CD4-positive, alpha-beta T cell treated with Interleukin-4 for 4 hours (primary cell): ENCODE results near the gene AQP1.

ENCODE experiments used
- DNase-seq: peaks from one replicate; pipeline ENCODE4 v3.0.0-alpha.2; 2020

The AQP1 gene

DNA sequence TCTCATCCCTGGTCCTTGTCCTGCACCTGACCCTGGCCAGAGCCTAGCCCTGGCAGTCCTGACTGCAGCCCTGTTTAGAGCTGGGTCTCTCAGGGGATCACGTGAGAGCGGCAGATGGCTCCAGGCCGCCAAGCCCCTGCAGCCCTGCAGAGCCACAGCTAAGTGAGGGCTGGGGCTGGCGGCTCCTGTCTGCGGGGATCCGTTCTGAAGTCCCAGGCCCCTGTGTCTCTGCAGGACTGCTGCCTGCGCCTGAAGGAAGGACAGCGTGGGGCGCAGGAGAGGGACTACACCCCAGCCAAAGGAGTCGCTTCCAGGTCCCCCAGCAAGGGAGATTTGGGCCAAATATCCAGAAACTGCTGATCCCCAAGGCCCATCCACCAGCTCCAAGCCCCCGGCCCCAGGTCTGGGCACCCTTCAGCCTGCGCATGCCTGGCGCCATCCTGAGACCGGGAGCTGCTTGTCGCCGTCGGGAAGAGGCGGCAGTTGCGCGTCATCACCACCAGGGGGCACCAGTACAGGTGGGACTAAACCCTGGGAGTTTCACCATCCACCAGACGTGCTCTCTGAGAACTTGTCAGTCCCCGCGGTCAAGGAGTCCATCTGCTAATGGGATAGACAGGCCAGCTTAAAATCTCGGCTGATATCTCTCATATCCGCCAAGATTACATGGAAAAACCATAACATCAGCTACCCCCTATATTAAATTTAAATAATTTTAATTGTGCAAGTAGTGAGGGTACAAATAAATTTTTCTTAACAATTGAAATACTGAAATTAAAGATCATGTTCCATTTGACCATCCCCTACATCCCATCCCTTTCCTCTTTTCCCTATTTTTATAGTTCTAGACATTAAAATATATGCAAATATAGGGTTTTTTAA is 27.0 kb downstream of the AQP1 start:
- DNase-seq = peak; percentile 44

DNA sequence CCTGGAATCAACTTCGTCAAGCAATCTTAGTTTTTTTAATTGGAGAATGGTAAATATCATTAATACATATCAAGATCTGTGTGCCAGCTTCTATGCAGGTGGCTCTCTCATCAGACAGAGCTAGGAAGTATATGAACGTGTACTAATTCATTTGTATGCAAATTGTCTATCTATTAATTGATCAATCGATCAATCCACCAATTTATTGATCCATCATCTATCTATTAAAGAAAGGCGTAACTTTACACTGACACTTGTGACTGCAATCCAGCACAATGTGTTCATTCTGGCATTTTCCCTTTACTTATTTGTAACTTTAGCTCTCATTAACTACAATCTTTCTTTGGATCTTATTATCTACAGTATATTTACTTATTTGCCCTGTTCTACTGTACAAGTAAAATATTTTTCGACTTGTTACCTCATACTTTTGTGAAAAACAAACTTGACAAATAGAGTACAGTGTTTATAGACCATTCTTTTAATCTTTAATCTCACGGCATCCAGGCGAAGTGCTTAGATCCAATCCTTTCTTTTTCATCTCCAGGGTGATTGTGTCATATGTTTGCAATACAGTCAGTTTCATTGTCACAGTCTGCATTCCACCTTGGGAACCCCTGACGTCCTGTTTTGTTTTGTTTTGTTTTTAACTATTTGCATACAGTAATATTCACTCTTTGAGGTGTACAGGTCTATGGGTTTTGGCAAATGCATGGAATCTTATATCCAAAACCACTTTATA is 30.1 kb downstream of the AQP1 start:
- DNase-seq = no peak

DNA sequence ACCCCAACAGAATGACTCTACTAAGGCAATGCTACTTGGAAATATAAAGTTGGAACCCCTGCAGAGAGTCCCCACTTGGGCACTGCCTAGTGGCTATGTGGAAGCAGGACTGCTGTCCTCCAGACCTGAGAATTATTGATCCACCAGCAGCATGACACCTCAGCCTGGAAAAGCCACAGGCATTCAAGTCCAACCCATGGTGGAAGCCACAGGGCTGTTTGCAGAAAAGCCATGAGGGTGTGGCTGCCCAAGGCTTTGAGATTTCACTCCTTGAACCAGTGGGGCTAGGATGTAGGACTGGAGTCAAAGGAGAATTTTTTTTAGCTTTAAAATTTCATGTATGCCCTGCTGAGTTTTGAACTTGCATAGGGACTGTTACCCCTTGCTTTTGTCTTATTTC is 38.5 kb downstream of the AQP1 start:
- no peak for DNase-seq

DNA sequence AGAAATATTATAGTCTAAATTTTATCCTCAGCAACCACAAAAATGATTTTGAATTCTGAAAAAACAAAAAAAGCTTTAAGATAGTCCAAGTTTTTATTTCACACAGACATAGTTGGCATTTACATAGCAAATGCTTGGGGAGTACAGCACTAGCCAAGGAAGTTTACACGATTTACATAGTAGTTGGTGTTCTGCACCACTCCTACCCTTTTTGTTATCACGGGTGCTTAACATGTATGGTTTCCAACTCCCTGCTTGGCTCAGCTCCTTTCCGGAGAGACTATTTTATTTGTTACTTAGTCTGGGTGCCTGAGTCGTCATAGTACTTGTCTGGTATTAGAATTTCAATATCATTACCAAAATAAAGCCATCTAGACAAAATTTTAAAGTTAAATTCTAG is 43.3 kb downstream of the AQP1 start:
- no peak for DNase-seq

DNA sequence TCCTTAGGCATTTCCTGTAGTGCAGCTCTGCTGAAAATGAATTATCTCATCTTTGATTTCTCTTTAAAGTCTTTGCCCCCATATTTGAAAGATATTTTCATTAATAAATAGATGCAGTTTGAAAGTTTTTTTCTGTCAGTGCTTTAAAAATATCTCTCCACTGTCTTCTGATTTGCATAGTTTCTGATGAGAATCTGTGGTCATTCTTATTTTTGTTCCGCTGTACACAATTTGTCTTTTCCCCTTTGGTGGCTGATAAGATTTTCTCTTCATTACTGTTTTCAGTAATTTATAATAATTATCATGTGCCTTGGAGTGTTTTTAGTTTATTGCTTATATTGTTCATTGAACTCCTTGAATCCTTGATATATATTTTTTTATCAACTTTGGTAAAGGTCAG is 45.1 kb downstream of the AQP1 start:
- no peak for DNase-seq

DNA sequence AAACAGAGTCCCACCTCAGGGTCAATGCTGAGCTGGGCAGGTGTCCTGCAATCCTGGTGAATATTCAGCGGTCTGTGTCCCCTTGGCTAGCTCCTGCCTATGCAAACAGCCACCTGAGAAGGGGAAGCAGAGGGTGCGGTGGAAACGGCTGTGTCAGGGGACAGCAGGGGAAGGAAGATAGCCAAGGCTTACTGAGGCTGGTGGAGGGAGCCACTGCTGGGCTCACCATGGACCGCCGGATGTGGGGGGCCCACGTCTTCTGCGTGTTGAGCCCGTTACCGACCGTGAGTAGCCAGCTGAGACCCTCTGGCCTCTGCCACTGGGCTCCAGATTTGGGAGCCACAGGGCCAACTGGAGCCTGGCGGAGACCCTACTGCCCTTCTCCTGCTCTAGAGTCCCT is 52.2 kb downstream of the AQP1 start, which contains the start of gene GHRHR:
GHRHR (plus strand) TSS at position 112 of the 400 bp plus-strand sequence; CDS start at position 228, 116 bp downstream.
- DNase-seq = no peak

DNA sequence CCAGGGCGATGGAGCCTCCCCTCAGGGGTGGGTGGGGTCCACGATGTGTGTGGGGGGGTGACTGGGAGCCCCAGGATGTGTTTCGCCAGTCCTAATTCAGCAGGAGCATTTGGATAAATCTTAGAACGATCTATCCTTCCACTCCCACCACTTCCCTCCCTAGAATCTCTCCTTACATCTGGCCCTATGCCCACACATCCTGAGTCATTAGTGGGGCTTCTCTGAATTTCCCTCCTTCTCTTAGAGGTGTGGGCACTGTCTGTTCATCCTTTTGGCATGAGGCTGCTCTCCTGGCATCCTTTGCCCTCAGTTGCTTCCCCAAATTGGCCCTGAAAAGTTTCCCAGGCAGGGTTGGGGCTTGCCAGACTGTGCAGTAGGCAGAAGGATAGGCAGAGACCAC is 53.7 kb downstream of the AQP1 start:
- no peak for DNase-seq

DNA sequence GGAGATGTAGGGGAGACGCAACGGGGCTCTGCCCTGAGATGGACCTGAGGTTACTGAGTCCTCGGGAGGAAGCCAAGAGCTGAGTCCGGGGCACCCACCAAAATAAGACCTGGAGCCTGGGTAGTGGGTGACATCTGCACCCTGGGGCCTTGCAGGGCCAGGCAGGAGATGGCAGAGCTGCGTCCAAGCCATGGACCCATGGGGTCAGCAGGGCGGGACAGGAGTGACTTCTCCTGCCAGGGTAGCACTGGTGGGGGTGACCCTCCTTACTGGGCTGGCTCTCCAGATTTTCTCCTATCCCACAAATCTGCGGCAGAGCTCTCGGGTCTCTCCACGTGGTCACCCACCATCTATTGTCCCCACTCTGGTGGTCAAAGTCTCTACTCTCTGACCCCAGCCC is 54.2 kb downstream of the AQP1 start:
- no peak for DNase-seq

DNA sequence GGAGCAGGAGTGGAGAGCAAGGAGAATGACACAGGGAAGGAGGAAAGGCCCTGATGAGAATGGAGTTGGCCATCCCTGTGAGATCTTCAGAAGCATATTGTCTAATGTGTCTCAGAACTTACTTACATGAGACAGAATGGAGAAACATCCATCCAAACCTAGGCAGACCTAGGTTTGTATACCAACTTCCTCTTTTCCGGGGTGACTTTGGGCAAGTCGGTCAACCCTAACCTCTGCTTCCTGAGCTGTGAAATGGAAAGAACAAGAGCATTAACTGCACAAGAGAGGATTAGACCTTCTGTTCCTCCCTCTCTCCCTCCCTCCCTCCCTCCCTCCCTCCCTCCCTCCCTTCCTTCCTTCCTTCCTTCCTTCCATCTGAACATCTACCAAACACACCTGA is 56.6 kb downstream of the AQP1 start:
- DNase-seq = no peak

DNA sequence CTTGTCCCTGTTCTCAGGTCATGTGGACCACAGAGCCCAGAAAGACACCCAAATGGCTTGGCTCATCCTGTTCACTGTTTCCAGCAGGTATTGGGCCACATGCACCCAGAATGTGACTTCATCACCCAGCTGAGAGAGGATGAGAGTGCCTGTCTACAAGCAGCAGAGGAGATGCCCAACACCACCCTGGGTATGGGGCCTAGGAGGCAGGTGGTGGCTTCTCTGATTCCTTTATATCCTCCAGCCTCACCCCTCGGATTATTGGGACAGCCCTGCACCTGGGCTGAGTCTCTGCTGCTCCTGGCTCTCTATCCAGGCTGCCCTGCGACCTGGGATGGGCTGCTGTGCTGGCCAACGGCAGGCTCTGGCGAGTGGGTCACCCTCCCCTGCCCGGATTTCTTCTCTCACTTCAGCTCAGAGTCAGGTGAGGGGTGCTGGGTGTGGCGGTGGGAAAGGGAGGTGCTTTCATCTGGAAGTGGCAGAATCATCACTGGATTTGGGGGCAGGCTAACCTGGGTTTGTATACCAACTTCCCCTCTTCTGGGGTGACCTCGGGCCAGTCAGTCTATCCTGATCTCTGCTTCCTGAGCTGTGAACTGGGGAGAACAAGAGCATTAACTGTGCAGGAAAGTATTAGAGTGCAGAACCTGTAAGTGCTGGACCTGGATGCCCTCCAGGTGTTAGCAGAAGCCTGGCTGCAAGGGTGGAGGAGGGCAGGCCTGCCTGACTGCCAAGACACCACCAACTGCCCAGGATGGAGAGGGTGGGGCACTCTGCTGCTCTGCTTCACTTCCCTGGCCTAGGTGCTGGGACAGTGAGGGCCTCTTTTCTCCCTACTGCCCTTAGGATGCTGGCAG is 57.3 kb downstream of the AQP1 start:
- DNase-seq = no peak

DNA sequence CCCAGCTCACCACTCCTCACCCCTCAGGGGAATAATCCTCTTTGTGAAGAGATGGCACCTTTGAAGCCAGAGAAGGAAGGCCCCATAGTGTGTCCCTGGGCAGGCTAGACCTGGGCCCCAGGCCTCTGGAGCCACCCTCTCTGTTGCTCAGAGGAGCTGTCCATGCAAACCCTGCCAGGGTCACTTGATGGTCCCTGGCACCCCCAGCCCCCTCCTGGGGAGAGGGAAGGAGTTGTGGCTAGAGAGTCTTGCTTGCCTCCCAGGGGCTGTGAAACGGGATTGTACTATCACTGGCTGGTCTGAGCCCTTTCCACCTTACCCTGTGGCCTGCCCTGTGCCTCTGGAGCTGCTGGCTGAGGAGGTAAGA is 57.9 kb downstream of the AQP1 start:
- DNase-seq = no peak

DNA sequence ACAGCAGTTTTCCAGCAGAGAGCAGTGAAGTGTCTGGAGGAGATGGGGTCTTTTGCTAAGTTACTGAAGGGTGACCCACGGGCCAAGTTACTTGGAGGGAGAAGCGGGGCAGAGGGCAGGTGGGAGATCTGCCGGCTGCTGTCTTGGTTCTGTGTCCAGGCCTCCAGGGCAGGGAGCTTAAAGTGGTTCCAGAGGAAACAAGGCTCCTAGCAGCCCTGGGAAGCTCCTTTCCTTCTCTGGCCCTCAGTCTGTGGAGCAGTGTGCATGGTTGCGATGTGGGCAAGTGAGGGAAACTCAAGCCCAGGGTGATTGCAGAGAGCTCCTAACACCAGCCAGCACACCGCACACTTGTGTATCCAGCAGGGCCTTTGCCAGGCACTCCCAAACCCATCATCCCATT is 58.4 kb downstream of the AQP1 start:
- no peak for DNase-seq

DNA sequence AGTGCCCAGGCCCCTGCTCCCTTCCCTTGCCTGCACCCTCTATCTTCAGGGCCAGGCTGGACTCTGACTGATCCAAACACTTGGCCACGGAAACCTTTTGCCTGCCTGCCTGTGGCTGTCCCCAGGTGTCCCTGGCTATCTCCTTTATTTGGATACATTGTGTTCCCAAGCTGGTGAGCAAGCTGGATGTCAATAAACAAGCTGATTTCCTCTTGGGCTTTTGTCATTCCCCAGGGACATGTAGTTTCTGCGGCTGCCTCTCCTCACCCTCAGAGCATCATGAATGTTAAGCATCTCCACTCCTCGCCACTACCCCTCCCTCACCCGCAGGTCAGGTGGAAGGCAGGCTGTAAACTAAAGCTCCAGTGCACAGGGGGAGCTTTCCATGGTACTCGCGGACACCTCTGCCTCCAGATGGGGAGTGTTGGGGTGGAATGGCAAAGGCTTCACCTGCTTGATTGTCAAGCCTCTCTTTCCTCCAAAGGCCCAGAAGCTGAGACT is 59.0 kb downstream of the AQP1 start:
- no peak for DNase-seq

DNA sequence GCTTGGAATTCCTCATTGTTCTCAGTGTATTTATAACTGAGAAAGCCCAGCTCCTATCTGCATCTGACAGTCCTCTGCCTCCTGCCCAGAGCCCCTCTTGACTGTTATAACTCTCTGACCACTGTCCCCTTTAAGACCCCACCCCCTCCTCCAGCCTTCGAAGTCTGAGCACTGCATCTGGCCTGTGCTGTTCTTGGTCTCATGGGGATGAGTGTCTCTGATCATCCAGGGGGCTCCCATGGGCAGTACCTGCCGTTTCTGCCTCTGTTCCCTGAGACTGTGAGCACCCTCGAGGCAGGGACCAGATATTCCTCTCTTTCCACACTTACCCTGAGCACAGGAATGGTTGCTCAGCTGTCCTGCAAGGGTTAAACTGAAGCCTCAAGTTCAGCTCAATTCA is 59.8 kb downstream of the AQP1 start:
- no peak for DNase-seq

DNA sequence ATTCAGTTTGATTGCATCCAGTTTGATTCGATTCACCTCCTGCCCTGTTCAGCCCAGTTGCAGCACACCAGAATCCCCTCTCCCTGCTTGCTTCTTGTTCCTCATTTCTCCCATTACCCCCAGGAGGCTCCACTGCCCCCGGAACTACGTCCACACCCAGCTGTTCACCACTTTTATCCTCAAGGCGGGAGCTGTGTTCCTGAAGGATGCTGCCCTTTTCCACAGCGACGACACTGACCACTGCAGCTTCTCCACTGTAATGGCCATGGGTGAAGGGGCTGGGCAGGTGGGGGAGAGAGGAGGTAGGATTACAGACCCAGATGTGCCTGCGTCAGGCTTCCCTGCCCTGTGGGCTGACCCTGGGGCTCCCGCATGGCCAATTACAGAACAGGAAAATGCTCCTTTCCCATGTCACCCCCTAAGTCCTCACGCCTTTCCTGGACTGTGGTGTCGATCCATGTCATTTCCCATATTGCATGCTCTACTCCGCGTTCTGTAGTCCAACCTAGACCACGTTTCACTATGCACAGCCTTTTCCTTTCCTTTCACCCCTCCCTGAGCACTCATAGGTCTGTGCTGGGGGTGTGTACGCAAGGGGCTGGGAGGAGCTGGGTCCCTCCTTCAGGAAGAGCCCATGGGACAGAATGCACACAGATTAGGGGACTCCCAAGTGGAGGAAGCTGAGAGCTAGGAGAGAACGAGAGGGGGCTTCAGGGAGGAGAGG is 60.3 kb downstream of the AQP1 start:
- DNase-seq = no peak

DNA sequence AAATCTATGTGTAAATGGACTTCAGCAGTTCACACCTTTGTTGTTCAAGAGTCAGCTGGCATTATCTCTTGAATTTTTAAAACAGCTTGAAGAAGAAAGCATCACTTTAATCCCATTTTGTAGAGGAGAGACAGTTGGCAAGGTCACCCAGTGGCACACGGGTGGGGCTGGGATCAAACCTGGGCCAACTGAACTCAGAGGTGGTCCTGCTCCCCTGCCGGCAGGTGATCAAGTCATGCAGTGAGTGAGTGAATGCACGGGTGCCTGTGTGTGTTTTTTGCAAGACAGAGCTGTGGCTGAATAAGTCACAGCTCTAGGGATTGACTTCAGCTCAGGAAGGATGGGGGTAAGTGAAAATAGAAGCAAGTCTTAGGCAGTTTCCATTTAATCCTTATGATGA is 61.6 kb downstream of the AQP1 start:
- DNase-seq = no peak

DNA sequence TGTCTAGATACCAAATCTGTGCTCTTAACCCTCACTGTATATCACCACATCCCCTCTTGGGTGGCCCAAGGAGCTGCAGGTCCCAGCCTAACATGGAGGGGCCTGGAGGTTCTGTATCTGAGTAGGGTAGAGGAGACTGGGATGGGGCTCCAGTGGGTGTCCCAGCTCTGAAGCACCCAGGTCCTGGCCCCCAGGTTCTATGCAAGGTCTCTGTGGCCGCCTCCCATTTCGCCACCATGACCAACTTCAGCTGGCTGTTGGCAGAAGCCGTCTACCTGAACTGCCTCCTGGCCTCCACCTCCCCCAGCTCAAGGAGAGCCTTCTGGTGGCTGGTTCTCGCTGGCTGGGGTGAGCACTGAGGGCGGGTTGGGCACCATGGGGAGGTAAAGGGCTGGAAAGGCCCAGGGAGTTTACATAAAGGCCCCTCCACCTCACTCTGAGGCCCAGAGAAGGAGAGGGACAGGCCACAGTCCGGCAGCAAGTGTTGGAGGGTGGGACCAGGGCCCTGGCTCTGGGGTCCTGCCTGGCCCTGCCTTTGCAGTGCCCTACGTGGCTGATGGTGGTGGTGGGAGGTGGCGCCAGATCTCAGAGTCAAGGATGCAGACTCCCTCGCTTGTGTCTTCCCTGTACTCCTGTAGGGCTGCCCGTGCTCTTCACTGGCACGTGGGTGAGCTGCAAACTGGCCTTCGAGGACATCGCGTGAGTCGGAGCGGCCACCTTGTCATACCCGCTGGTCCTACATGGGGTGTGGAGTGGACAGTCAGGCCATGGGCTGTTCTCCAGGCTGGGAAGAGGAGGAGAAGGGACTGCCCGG is 62.3 kb downstream of the AQP1 start:
- DNase-seq = no peak

DNA sequence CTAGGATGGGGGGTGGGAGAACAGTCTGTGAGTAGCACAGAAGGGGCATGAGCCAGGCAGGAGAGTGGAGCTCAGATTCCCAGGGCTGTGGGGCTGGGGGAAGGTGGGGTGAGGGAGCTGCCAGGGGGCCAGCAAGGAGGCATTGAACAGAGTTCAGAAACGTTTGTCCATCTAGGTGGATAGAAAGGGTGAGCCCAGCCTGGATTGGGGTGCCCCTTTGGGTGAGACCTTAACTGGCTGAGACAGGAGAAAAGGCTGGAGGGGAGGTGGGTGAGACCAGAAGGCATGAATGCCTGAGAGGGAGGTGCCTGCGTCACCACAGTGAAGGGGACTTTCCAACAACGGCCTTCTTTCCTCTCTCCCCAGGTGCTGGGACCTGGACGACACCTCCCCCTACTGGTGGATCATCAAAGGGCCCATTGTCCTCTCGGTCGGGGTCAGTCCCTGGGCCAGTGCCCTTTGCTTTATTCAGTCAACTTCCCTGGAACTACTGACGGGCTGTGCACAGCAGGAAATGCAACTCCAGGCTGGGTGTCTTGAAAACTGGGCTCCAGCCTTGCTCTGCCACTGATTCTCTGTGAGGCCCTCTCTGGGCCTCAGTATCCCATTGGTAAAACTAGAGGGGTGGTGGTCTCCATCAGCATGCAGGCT is 63.1 kb downstream of the AQP1 start:
- no peak for DNase-seq
